Nephron progenitor cell (in vitro differentiated cells): Measurements from ENCODE around the gene NSMCE4A.

Source experiments
- DNase-seq: peaks from one replicate; pipeline ENCODE4 v3.0.0; 2021
- H3K27ac Mint-ChIP-seq: 2 replicates; pipeline ENCODE4 v1.8.0; 2021; ENCODE audit warnings: mild to moderate bottlenecking, moderate library complexity, mixed read lengths
- H3K27me3 Mint-ChIP-seq: 2 replicates; pipeline ENCODE4 v1.8.0; 2021; ENCODE audit warnings: mild to moderate bottlenecking, low read depth, mixed read lengths; ENCODE audit not compliant: poor library complexity
- H3K36me3 Mint-ChIP-seq: 2 replicates; pipeline ENCODE4 v1.8.0; 2021; ENCODE audit warnings: low read depth, mixed read lengths
- H3K4me1 Mint-ChIP-seq: 2 replicates; pipeline ENCODE4 v1.8.0; 2021; ENCODE audit warnings: mixed read lengths
- H3K4me3 Mint-ChIP-seq: 2 replicates; pipeline ENCODE4 v1.8.0; 2021; ENCODE audit warnings: mild to moderate bottlenecking, moderate library complexity, mixed read lengths
- H3K9me3 Mint-ChIP-seq: 2 replicates; pipeline ENCODE4 v1.8.0; 2021; ENCODE audit warnings: mild to moderate bottlenecking, moderate library complexity, mixed read lengths
- TF ChIP-seq, protein P1 (sequence below): fragments of 200-600 bp; sonication (generic); IDR thresholded peaks from 2 replicates; pipeline ENCODE4 v1.5.0; 2021; ENCODE audit warnings: antibody characterized with exemption

Gene NSMCE4A

GRCh38 chr10:121965996-121966395, 9.0 kb downstream of the NSMCE4A start:
- no peaks in the 10 kb centered on the region for H3K27me3 Mint-ChIP-seq
- peaks cover 66% of the 10 kb centered on the region for H3K36me3 Mint-ChIP-seq
- DNase-seq = no peak
- peaks cover 7% of the 10 kb centered on the region for H3K4me1 Mint-ChIP-seq
- TF ChIP-seq, protein P1, sequence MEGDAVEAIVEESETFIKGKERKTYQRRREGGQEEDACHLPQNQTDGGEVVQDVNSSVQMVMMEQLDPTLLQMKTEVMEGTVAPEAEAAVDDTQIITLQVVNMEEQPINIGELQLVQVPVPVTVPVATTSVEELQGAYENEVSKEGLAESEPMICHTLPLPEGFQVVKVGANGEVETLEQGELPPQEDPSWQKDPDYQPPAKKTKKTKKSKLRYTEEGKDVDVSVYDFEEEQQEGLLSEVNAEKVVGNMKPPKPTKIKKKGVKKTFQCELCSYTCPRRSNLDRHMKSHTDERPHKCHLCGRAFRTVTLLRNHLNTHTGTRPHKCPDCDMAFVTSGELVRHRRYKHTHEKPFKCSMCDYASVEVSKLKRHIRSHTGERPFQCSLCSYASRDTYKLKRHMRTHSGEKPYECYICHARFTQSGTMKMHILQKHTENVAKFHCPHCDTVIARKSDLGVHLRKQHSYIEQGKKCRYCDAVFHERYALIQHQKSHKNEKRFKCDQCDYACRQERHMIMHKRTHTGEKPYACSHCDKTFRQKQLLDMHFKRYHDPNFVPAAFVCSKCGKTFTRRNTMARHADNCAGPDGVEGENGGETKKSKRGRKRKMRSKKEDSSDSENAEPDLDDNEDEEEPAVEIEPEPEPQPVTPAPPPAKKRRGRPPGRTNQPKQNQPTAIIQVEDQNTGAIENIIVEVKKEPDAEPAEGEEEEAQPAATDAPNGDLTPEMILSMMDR = no peak
- peak overlapping the region; percentile 88 for H3K27ac Mint-ChIP-seq
- H3K4me3 Mint-ChIP-seq = no peak overlapping the region
- no peaks in the 10 kb centered on the region for H3K9me3 Mint-ChIP-seq

GRCh38 chr10:121961456-121961855, 13.6 kb downstream of the NSMCE4A start:
- no peak for DNase-seq
- no peak overlapping the region for H3K4me3 Mint-ChIP-seq
- H3K27me3 Mint-ChIP-seq = no peaks in the 10 kb centered on the region
- no peak overlapping the region for H3K27ac Mint-ChIP-seq
- no peaks in the 10 kb centered on the region for H3K9me3 Mint-ChIP-seq
- peaks cover 11% of the 10 kb centered on the region for H3K4me1 Mint-ChIP-seq
- TF ChIP-seq, protein P1 = no peak
- H3K36me3 Mint-ChIP-seq = peaks cover 67% of the 10 kb centered on the region

DNA sequence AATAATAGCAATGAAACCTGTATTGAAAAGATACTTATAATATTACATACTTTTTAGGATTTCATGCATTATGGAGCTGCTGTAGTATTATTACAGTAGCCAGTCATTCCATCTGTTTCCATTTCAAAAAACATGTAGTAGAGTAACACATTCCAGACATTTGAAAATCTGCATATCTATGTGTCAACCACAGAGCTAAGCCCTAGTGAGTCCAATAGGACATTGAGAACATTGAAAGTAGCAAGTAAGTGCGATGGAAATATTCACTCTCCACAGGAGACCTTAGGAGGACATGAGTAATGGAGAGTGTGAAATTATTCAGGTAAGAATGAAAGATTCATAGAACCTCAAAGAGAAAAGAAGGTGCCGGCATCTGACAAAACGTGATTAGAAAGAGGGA, 15.3 kb downstream of the NSMCE4A start:
- TF ChIP-seq, protein P1 = no peak
- no peak for DNase-seq
- H3K27me3 Mint-ChIP-seq = no peaks in the 10 kb centered on the region
- H3K27ac Mint-ChIP-seq = no peak overlapping the region
- no peaks in the 10 kb centered on the region for H3K9me3 Mint-ChIP-seq
- no peak overlapping the region for H3K4me3 Mint-ChIP-seq
- H3K4me1 Mint-ChIP-seq = peaks cover 19% of the 10 kb centered on the region
- peaks cover 57% of the 10 kb centered on the region for H3K36me3 Mint-ChIP-seq

GRCh38 chr10:121956111-121957061, 18.6 kb downstream of the NSMCE4A start:
- Mint-ChIP-seq H3K9me3 (no peaks in the 10 kb centered on the region), H3K4me1 (peaks cover 19% of the 10 kb centered on the region), H3K27ac (peak overlapping the region; percentile 97), H3K27me3 (peaks cover 3% of the 10 kb centered on the region), H3K4me3 (no peak overlapping the region), H3K36me3 (peaks cover 54% of the 10 kb centered on the region)
- no peak for DNase-seq
- TF ChIP-seq, protein P1 = no peak

GRCh38 chr10:121952226-121952625, 22.8 kb downstream of the NSMCE4A start:
- H3K9me3 Mint-ChIP-seq = no peaks in the 10 kb centered on the region
- no peak overlapping the region for H3K27ac Mint-ChIP-seq
- no peak for DNase-seq
- H3K27me3 Mint-ChIP-seq = peaks cover 3% of the 10 kb centered on the region
- H3K4me1 Mint-ChIP-seq = peaks cover 33% of the 10 kb centered on the region
- H3K36me3 Mint-ChIP-seq = peaks cover 50% of the 10 kb centered on the region
- TF ChIP-seq, protein P1 = no peak
- no peak overlapping the region for H3K4me3 Mint-ChIP-seq

DNA sequence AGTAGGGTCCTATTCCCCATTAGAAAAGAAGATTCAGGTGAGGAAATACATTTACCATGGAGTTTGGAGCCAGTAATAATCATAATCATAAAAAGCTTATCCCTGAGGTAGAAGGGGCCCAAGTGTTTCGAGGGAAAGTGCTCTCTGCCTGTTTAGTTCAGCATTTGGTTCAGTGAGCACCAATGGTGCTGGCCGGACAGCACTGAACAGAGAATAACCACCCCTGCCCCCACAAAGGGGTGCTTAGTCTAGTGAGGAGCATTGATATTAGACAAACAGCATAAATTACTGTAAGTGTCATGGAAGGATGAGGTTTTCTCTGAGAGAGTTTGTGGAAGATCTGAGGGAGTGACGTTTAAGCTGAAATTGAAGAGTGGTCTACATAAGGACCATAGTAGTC, 25.6 kb downstream of the NSMCE4A start:
- Mint-ChIP-seq H3K4me3 (no peak overlapping the region), H3K36me3 (peaks cover 35% of the 10 kb centered on the region), H3K27me3 (peaks cover 3% of the 10 kb centered on the region), H3K9me3 (no peaks in the 10 kb centered on the region), H3K4me1 (peaks cover 14% of the 10 kb centered on the region), H3K27ac (no peak overlapping the region)
- TF ChIP-seq, protein P1 = no peak
- no peak for DNase-seq
